Adrenal gland (tissue), 5 donors: ENCODE data around the gene AMACR.

ENCODE experiments used
- POLR2A ChIP-seq, 2 donors: fragments of 450-650 bp; IDR thresholded peaks; one replicate each; pipeline ENCODE4 v1.6.1; 2017; ENCODE audit warnings: antibody characterized with exemption in 2 of 2, mild to moderate bottlenecking in 2 of 2, moderate library complexity in 1 of 2
- TF ChIP-seq, protein P1 (sequence below), 6 experiments: fragments of 450-650 bp in 4 of 6; fragments of 200-600 bp in 2 of 6; sonication (generic) in 1 of 6; IDR thresholded peaks; 1 replicate in 5 of 6; 2 replicates in 1 of 6; pipeline versions ENCODE4 v1.5.1 to v1.8.0; 2016 to 2021; ENCODE audit warnings: antibody characterized with exemption in 6 of 6, mild to moderate bottlenecking in 2 of 6, moderate library complexity in 1 of 6
- donor health status: DM: no; HTN: no; CAD: no.

GRCh38 chr5:34016750-34017149 lies 8.9 kb upstream of the AMACR start:
- TF ChIP-seq, protein P1, sequence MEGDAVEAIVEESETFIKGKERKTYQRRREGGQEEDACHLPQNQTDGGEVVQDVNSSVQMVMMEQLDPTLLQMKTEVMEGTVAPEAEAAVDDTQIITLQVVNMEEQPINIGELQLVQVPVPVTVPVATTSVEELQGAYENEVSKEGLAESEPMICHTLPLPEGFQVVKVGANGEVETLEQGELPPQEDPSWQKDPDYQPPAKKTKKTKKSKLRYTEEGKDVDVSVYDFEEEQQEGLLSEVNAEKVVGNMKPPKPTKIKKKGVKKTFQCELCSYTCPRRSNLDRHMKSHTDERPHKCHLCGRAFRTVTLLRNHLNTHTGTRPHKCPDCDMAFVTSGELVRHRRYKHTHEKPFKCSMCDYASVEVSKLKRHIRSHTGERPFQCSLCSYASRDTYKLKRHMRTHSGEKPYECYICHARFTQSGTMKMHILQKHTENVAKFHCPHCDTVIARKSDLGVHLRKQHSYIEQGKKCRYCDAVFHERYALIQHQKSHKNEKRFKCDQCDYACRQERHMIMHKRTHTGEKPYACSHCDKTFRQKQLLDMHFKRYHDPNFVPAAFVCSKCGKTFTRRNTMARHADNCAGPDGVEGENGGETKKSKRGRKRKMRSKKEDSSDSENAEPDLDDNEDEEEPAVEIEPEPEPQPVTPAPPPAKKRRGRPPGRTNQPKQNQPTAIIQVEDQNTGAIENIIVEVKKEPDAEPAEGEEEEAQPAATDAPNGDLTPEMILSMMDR (IDR thresholded peaks at IDR 0.05), result no peak
- no peak for TF ChIP-seq POLR2A (IDR thresholded peaks at IDR 0.05)
